ENCODE results near the gene SLC1A7.

Gene SLC1A7

GRCh38 chr1:53089478-53090226, 52.8 kb downstream of the SLC1A7 start:
- DNase-seq, result no peak

GRCh38 chr1:53088616-53089300, 53.7 kb downstream of the SLC1A7 start:
- no peak for DNase-seq

- no peak for DNase-seq
Observed at GRCh38 chr1:53087332-53088285, 54.8 kb downstream of the SLC1A7 start.

GRCh38 chr1:53086491-53087070, 55.9 kb downstream of the SLC1A7 start:
- DNase-seq, result no peak

GRCh38 chr1:53085405-53085804, 57.0 kb downstream of the SLC1A7 start:
- no peak for DNase-seq

- no peak for DNase-seq
Observed at GRCh38 chr1:53084589-53084971, 57.9 kb downstream of the SLC1A7 start.

GRCh38 chr1:53083636-53084588, 58.5 kb downstream of the SLC1A7 start:
- DNase-seq, result no peak

- no peak for DNase-seq
Observed at GRCh38 chr1:53082826-53083455, 59.5 kb downstream of the SLC1A7 start.

GRCh38 chr1:53081384-53082066, 60.9 kb downstream of the SLC1A7 start:
- DNase-seq, result no peak

- DNase-seq, result no peak
Observed at GRCh38 chr1:53080769-53081168, 61.7 kb downstream of the SLC1A7 start.

GRCh38 chr1:53080041-53080440, 62.4 kb downstream of the SLC1A7 start:
- DNase-seq, result no peak

GRCh38 chr1:53079251-53079650, 63.2 kb downstream of the SLC1A7 start:
- DNase-seq, result no peak

- no peak for DNase-seq
Observed at GRCh38 chr1:53078333-53079101, 63.9 kb downstream of the SLC1A7 start.

- DNase-seq, result no peak
Observed at GRCh38 chr1:53077599-53077965, 64.9 kb downstream of the SLC1A7 start.

- no peak for DNase-seq
Observed at GRCh38 chr1:53076721-53077598, 65.5 kb downstream of the SLC1A7 start.

- DNase-seq, result no peak
Observed at GRCh38 chr1:53076165-53076564, 66.3 kb downstream of the SLC1A7 start.

GRCh38 chr1:53075761-53076163, 66.7 kb downstream of the SLC1A7 start:
- no peak for DNase-seq

GRCh38 chr1:53075206-53075605, 67.2 kb downstream of the SLC1A7 start:
- no peak for DNase-seq

All from NCI-H2029 treated with DMSO at 0.1 percent for 48 hours (cell line).